K562 (cell line): ENCODE results near the gene KIFC3. TPM values are rescaled to one million over a fixed set of nuclear protein-coding genes. Genes with fewer than 3 reads are reported as not detected.

Experiments
- E2F3 ChIP-seq: fragments of 250-450 bp; sonication (Bioruptor Pico); IDR thresholded peaks from 2 replicates; pipeline ENCODE4 v1.4.0; 2020; ENCODE audit warnings: mild to moderate bottlenecking
- FOSL1 ChIP-seq: fragments of 200-800 bp; sonication (Bioruptor generic); conservative IDR thresholded peaks from 2 replicates; pipeline ENCODE4 v1.6.1; 2016; ENCODE audit warnings: missing genetic modification characterization, missing compliant biosample characterization
- JUND ChIP-seq, 2 experiments: IDR thresholded peaks; 2 replicates in 1 of 2; 3 replicates in 1 of 2; pipeline ENCODE4 v1.6.1; 2011; ENCODE audit warnings: borderline replicate concordance in 2 of 2, low read depth in 2 of 2, low read length in 2 of 2, improper control_type of control experiment in 1 of 2, missing biosample characterization in 1 of 2, missing genetic modification characterization in 1 of 2, missing genetic modification reagents in 1 of 2
- MAZ ChIP-seq, 2 experiments: fragments of 450-650 bp in 1 of 2; sonication (generic) in 1 of 2; formaldehyde crosslinking; IDR thresholded peaks in 1 of 2; conservative IDR thresholded peaks in 1 of 2; 2 replicates each; pipeline versions ENCODE4 v1.4.0 to v1.5.0; 2020; ENCODE audit warnings: mild to moderate bottlenecking in 1 of 2, missing genetic modification reagents in 1 of 2
- MBD2 ChIP-seq: sonication (generic); IDR thresholded peaks from 2 replicates; pipeline ENCODE4 v1.6.1; 2016; ENCODE audit warnings: low read depth, borderline replicate concordance
- NKRF ChIP-seq: fragments of 450-650 bp; IDR thresholded peaks from 2 replicates; pipeline ENCODE4 v1.6.1; 2016; ENCODE audit warnings: borderline replicate concordance
- RAD51 ChIP-seq: fragments of 450-650 bp; IDR thresholded peaks from 2 replicates; pipeline ENCODE4 v1.7.1; 2016; ENCODE audit warnings: low read depth, mild to moderate bottlenecking, borderline replicate concordance
- SPI1 ChIP-seq: IDR thresholded peaks from 2 replicates; pipeline ENCODE4 v1.6.1; 2011; ENCODE audit warnings: low read depth, low read length, control low read depth, borderline replicate concordance
- SRF ChIP-seq, 2 experiments: fragments of 250-450, 450-650 bp in 1 of 2; sonication (Bioruptor Pico) in 1 of 2; sonication (generic) in 1 of 2; formaldehyde crosslinking; IDR thresholded peaks; 2 replicates each; pipeline versions ENCODE4 v1.5.0 to v1.5.1; 2020 to 2022; ENCODE audit warnings: mild to moderate bottlenecking in 1 of 2, missing genetic modification reagents in 1 of 2
- TSC22D4 ChIP-seq: fragments of 450-650 bp; IDR thresholded peaks from 2 replicates; pipeline ENCODE4 v1.6.1; 2016; ENCODE audit warnings: missing genetic modification characterization, missing biosample characterization, control low read depth
- polyA plus RNA-seq, 8 experiments: library from polyadenylated mRNA; depleted of rRNA in 4 of 8; stranded (reverse) in 5 of 8; unstranded in 3 of 8; fragments of >200 nt; fragmentation: Nextera tagmentation in 2 of 8; fragmentation: Illumina TruSeq in 1 of 8; extraction: Ambion mirVana in 2 of 8; extraction: Trizol in 1 of 8; gene quantifications; 2 replicates each; pipeline versions ENCODE4 v1.2.1 to v1.2.3, GENCODE V29; 2011 to 2014; ENCODE audit warnings: inconsistent platforms in 1 of 8, missing spikeins in 1 of 8
- total RNA-seq, 7 experiments: library from RNA; depleted of rRNA in 6 of 7; stranded (reverse); fragments of >200 nt in 6 of 7; fragmentation: Illumina TruSeq in 2 of 7; extraction: Trizol in 2 of 7; gene quantifications; 2 replicates each; pipeline versions ENCODE4 v1.2.1 to v1.2.3, GENCODE V29; 2011 to 2021; ENCODE audit warnings: low replicate concordance in 1 of 7
- TF ChIP-seq, protein P1 (sequence below), 2 experiments: fragments of 450-650 bp in 1 of 2; sonication (generic) in 1 of 2; formaldehyde crosslinking in 1 of 2; IDR thresholded peaks in 1 of 2; conservative IDR thresholded peaks in 1 of 2; 2 replicates each; pipeline versions ENCODE4 v1.6.1 to v1.8.1; 2016 to 2023; ENCODE audit warnings: mild to moderate bottlenecking in 2 of 2, moderate library complexity in 2 of 2, inconsistent platforms in 1 of 2, missing genetic modification reagents in 1 of 2
- TF ChIP-seq, protein P2 (sequence below): sonication (generic); formaldehyde crosslinking; IDR thresholded peaks from 2 replicates; pipeline ENCODE4 v1.8.0; 2022; ENCODE audit warnings: missing genetic modification reagents, mild to moderate bottlenecking, borderline replicate concordance
- TF ChIP-seq, protein P3 (sequence below): fragments of 450-650 bp; IDR thresholded peaks from 2 replicates; pipeline ENCODE4 v1.6.1; 2018; ENCODE audit not compliant: partially characterized antibody
- TF ChIP-seq, protein P4 (sequence below): fragments of 250-450 bp; sonication (Bioruptor Pico); IDR thresholded peaks from 2 replicates; pipeline ENCODE4 v1.4.0; 2020; ENCODE audit warnings: borderline replicate concordance

KIFC3 gene
- total and polyA plus RNA-seq, 9 of the 15 experiments (the other 6 are each of a cell fraction or from before 2014, with no cell fraction given), result 0.23 to 105 (median 26.2) TPM

- peak in 1 of 2 experiments; percentile 61; a peak in 1 of 4 replicates for TF ChIP-seq MAZ (CRISPR knock-in tag; conservative IDR thresholded peaks at IDR 0.05 in 1 of 2, IDR thresholded peaks at IDR 0.05 in 1 of 2)
- peak; percentile 73 for TF ChIP-seq FOSL1 (tag)
- peak; percentile 49; the same call in 1 of the 2 replicates for TF ChIP-seq RAD51
- TF ChIP-seq E2F3 (CRISPR knock-in tag), result no peak
- TF ChIP-seq, protein P1, sequence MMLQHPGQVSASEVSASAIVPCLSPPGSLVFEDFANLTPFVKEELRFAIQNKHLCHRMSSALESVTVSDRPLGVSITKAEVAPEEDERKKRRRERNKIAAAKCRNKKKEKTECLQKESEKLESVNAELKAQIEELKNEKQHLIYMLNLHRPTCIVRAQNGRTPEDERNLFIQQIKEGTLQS (IDR thresholded peaks at IDR 0.05), result peak; percentile 37; the same call in 1 of the 2 replicates
- TF ChIP-seq, protein P1 (CRISPR knock-in tag; conservative IDR thresholded peaks at IDR 0.05), result no peak
- TF ChIP-seq, protein P2, sequence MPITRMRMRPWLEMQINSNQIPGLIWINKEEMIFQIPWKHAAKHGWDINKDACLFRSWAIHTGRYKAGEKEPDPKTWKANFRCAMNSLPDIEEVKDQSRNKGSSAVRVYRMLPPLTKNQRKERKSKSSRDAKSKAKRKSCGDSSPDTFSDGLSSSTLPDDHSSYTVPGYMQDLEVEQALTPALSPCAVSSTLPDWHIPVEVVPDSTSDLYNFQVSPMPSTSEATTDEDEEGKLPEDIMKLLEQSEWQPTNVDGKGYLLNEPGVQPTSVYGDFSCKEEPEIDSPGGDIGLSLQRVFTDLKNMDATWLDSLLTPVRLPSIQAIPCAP (CRISPR knock-in tag), result no peak
- TF ChIP-seq JUND (IDR thresholded peaks at IDR 0.05; ENCODE audit: borderline replicate concordance, low read depth, low read length), result peak; percentile 7; the same call in 1 of the 2 replicates
- TF ChIP-seq JUND (tag; IDR thresholded peaks at IDR 0.05; ENCODE audit: borderline replicate concordance, low read depth, low read length), result no peak; the same call in 2 of the 3 replicates
- TF ChIP-seq, protein P3, sequence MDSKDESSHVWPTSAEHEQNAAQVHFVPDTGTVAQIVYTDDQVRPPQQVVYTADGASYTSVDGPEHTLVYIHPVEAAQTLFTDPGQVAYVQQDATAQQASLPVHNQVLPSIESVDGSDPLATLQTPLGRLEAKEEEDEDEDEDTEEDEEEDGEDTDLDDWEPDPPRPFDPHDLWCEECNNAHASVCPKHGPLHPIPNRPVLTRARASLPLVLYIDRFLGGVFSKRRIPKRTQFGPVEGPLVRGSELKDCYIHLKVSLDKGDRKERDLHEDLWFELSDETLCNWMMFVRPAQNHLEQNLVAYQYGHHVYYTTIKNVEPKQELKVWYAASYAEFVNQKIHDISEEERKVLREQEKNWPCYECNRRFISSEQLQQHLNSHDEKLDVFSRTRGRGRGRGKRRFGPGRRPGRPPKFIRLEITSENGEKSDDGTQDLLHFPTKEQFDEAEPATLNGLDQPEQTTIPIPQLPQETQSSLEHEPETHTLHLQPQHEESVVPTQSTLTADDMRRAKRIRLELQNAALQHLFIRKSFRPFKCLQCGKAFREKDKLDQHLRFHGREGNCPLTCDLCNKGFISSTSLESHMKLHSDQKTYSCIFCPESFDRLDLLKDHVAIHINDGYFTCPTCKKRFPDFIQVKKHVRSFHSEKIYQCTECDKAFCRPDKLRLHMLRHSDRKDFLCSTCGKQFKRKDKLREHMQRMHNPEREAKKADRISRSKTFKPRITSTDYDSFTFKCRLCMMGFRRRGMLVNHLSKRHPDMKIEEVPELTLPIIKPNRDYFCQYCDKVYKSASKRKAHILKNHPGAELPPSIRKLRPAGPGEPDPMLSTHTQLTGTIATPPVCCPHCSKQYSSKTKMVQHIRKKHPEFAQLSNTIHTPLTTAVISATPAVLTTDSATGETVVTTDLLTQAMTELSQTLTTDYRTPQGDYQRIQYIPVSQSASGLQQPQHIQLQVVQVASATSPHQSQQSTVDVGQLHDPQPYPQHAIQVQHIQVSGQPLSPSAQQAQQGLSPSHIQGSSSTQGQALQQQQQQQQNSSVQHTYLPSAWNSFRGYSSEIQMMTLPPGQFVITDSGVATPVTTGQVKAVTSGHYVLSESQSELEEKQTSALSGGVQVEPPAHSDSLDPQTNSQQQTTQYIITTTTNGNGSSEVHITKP, result no peak
- TF ChIP-seq SPI1, result no peak
- TF ChIP-seq, protein P4, sequence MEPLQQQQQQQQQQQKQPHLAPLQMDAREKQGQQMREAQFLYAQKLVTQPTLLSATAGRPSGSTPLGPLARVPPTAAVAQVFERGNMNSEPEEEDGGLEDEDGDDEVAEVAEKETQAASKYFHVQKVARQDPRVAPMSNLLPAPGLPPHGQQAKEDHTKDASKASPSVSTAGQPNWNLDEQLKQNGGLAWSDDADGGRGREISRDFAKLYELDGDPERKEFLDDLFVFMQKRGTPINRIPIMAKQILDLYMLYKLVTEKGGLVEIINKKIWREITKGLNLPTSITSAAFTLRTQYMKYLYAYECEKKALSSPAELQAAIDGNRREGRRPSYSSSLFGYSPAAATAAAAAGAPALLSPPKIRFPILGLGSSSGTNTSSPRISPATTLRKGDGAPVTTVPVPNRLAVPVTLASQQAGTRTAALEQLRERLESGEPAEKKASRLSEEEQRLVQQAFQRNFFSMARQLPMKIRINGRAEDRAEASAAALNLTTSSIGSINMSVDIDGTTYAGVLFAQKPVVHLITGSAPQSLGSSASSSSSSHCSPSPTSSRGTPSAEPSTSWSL (CRISPR knock-in tag), result no peak
- TF ChIP-seq SRF (CRISPR knock-in tag; IDR thresholded peaks at IDR 0.05), result no peak
- TF ChIP-seq TSC22D4 (tag), result no peak
- TF ChIP-seq MBD2, result 0 out of 2 replicates have a peak, but pooled peaks have one; percentile 25
- TF ChIP-seq NKRF, result no peak
Observed at GRCh38 chr16:57764341-57765159, 37.7 kb downstream of the KIFC3 start (continued).
